ENCODE data around the gene MATK.

Gene MATK

DNA sequence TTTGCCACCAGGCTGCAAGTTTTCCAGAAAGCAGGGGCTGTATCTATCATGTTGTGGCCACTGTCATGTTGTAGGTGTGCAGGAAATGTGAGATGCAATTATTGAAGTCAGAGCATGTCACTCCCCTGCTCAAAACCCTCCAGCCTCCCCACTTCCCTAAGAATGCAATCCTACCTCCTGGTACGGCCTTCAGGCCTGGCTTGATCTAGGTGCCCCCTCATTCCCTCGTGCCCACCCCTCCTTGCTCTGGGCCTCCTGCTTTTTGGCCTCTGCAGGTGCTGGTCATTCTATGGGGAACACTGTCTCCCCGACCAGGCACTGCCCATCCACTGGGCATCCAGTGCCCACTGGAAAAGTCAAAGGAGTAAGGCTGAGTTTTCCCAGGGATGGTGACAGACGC is 28.5 kb upstream of the MATK start:
- TF ChIP-seq TCF12 (IDR thresholded peaks at IDR 0.05; ENCODE audit: low read depth) (no peak), TEAD4 (IDR thresholded peaks at IDR 0.05) (no peak), CREB1 (IDR thresholded peaks at IDR 0.05; ENCODE audit: low read depth) (no peak), CEBPB (IDR thresholded peaks at IDR 0.05) (no peak), RAD21 (IDR thresholded peaks at IDR 0.05; ENCODE audit: low read depth) (no peak), EGR1 (IDR thresholded peaks at IDR 0.05) (no peak)
- TF ChIP-seq, protein P1, sequence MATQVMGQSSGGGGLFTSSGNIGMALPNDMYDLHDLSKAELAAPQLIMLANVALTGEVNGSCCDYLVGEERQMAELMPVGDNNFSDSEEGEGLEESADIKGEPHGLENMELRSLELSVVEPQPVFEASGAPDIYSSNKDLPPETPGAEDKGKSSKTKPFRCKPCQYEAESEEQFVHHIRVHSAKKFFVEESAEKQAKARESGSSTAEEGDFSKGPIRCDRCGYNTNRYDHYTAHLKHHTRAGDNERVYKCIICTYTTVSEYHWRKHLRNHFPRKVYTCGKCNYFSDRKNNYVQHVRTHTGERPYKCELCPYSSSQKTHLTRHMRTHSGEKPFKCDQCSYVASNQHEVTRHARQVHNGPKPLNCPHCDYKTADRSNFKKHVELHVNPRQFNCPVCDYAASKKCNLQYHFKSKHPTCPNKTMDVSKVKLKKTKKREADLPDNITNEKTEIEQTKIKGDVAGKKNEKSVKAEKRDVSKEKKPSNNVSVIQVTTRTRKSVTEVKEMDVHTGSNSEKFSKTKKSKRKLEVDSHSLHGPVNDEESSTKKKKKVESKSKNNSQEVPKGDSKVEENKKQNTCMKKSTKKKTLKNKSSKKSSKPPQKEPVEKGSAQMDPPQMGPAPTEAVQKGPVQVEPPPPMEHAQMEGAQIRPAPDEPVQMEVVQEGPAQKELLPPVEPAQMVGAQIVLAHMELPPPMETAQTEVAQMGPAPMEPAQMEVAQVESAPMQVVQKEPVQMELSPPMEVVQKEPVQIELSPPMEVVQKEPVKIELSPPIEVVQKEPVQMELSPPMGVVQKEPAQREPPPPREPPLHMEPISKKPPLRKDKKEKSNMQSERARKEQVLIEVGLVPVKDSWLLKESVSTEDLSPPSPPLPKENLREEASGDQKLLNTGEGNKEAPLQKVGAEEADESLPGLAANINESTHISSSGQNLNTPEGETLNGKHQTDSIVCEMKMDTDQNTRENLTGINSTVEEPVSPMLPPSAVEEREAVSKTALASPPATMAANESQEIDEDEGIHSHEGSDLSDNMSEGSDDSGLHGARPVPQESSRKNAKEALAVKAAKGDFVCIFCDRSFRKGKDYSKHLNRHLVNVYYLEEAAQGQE (IDR thresholded peaks at IDR 0.05; ENCODE audit: low read depth): no peak
- TF ChIP-seq, protein P2, sequence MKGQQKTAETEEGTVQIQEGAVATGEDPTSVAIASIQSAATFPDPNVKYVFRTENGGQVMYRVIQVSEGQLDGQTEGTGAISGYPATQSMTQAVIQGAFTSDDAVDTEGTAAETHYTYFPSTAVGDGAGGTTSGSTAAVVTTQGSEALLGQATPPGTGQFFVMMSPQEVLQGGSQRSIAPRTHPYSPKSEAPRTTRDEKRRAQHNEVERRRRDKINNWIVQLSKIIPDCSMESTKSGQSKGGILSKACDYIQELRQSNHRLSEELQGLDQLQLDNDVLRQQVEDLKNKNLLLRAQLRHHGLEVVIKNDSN (IDR thresholded peaks at IDR 0.05): no peak
- TF ChIP-seq, protein P3, sequence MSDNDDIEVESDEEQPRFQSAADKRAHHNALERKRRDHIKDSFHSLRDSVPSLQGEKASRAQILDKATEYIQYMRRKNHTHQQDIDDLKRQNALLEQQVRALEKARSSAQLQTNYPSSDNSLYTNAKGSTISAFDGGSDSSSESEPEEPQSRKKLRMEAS (IDR thresholded peaks at IDR 0.05): no peak

DNA sequence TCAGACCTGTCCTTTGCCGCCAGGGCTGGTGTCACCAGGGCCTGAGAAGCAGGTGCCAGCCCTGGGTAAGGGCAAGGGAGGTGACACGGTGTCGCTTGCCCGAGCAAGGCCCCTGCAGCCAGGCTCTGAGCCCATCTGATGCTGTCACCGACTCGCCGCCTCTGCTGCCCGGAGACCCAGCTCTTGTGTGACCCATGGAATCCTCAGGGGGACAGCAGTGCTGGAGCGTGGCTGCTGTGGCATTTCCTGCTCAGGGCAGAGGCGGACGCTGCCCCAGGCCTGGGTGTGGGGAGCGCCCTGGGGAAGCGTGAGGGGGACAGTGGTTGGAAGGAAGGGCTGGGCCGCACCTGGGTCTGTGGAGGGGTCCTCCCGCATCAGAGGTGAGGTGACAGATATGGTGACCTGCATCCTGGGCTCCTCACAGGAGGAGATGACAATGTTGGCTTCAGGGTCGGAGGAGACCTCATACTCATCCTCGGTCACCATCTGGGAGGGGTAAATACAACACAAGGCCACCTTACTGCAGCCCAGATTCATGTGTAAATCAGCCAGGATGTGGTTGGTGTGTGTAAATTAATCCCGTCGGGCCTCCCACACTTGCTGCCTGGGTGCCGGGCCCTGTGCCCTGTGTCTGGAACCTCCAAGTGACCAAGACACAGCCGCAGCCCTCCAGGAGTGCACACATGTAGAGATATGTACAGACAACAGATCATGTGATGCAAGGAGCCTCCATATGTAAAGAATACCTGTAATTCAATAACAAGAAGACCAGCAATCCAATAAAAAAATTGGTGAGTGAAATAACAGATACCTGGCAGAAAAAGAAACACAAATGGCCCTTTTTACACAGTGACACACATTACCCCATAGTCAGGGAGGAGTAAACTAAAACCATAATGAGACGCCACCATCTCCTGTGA is 27.6 kb upstream of the MATK start:
- TF ChIP-seq YY1 (IDR thresholded peaks at IDR 0.05; ENCODE audit: low read depth): no peak

DNA sequence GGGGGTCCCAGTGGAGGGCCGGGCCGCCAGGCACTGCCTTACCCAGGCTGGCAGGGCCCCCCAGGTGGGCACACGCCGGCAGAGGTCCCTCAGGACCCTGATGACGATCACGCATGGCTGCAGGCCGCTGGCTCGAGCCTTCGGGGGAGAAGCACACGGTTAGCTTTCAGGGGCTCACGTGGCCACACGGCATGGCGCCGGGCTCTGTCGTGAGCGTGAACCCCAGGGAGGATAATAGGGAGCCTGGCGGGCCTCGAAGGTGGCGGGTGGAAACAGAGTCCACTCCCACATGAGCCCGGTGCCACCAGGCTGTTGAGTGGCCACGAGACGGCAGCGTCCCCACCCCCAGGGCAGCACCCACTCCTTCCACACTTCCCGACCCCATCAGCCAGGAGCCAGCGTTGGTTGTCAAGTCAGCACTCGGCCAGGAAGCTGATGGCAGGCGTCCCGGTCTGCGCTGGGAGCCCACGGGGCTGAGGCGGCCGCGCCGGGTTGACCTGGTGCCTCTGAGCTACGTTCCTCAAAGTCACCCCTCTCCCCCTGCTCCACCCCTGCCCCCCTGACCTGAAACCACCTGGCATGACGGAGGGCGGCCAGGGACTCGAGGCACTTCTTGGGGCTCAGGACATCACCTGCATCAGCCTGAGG is 24.7 kb upstream of the MATK start:
- TF ChIP-seq, protein P2 (IDR thresholded peaks at IDR 0.05): peak; percentile 42; the same call in 1 of the 2 replicates
- TF ChIP-seq ZBTB7A (IDR thresholded peaks at IDR 0.05; ENCODE audit: low read depth): no peak

DNA sequence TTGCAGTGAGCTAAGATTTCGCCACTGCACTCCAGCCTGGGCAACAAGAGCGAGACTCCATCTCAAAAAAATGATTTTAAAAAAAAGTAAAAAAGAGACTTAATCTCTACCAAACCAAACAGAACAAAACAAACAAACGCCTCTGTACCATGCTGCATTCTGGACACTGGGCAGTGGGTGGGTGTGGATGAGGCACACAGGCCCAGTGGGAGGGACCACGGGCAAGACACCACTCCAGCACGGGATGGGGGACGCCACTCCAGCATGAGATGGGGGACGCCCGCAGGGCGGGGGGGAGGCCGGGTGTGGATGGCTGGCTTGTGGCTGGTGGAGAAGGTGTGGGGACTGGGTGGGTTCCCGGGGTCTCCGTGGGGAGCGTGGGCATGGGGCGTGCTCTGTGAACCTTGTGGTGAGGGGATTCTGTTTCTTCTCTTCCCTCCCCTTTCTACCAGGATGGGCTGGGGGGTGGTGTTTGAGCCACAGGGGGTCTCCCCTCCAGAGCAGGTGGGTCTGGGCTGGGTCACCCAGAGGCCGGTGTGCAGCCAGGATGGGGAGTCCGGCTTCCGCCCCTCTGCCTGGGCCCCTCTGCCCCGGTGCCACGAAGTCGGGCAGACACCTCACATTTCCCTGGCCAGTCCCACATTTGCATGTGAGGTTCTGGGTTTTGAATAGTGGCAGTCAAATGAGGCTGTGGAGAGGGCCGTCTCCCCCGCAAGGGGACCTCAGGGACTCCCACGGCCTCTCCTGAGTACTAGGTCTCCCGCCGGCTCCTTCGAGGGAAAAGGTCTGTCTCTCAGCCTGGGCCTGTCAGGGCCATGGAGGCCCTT is 23.9 kb upstream of the MATK start:
- TF ChIP-seq, protein P3 (IDR thresholded peaks at IDR 0.05): no peak
- no peak for TF ChIP-seq EGR1 (IDR thresholded peaks at IDR 0.05)
- TF ChIP-seq TCF12 (IDR thresholded peaks at IDR 0.05; ENCODE audit: low read depth): no peak
- no peak for TF ChIP-seq YY1 (IDR thresholded peaks at IDR 0.05; ENCODE audit: low read depth)
- TF ChIP-seq FOXM1 (IDR thresholded peaks at IDR 0.05; ENCODE audit: borderline replicate concordance, low read depth): no peak

DNA sequence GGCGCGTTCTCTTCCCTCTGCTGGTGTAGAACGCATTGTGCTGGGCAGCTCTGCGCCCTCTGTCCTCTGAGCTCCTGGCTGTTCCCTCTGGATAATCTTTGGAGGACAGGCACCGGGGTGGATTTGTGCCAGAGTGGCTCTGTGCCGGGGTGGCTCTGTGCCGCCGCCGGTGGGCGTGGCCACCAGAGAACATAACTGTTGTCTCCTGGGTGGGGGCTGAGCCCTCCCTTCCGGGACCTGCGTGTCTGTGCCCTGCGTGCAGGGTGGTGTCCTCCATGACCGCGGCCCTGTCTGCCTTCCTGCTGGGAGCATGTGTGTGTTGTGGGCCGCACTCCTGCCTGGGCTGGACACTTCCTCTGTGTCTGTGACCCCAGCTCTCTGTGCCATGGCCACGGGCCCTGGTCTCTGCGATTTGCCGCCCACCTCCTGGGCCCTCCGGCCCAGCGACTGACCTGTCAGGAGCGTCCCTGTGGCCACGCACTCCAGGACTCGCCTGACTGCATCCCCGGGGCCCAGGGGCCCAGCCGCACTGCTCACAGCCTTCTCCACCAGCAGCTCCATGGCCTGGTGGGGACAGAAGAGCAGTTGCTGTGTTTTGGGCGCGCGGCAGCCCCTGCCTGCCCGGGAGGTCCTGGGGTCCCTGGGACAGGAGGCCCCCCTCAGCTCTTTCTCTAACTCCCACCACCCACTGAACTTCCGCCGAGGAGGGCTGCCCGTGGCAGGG is 22.4 kb upstream of the MATK start:
- TF ChIP-seq, protein P3 (IDR thresholded peaks at IDR 0.05): no peak
- TF ChIP-seq ZBTB7A (IDR thresholded peaks at IDR 0.05; ENCODE audit: low read depth) (no peak), TEAD4 (IDR thresholded peaks at IDR 0.05) (no peak), FOXM1 (IDR thresholded peaks at IDR 0.05; ENCODE audit: borderline replicate concordance, low read depth) (no peak), NFIC (IDR thresholded peaks at IDR 0.05) (no peak), YY1 (IDR thresholded peaks at IDR 0.05; ENCODE audit: low read depth) (no peak), EGR1 (IDR thresholded peaks at IDR 0.05) (no peak), TCF12 (IDR thresholded peaks at IDR 0.05; ENCODE audit: low read depth) (no peak), CEBPB (IDR thresholded peaks at IDR 0.05) (no peak), CREB1 (IDR thresholded peaks at IDR 0.05; ENCODE audit: low read depth) (no peak), RAD21 (IDR thresholded peaks at IDR 0.05; ENCODE audit: low read depth) (no peak), EP300 (IDR thresholded peaks at IDR 0.05; ENCODE audit: borderline replicate concordance) (no peak), TAF1 (IDR thresholded peaks at IDR 0.05; ENCODE audit: low read depth) (no peak)
- TF ChIP-seq, protein P2 (IDR thresholded peaks at IDR 0.05): no peak
- TF ChIP-seq, protein P1 (IDR thresholded peaks at IDR 0.05; ENCODE audit: low read depth): no peak
